ENCODE results near the gene PLEKHA8.

PLEKHA8 gene

DNA sequence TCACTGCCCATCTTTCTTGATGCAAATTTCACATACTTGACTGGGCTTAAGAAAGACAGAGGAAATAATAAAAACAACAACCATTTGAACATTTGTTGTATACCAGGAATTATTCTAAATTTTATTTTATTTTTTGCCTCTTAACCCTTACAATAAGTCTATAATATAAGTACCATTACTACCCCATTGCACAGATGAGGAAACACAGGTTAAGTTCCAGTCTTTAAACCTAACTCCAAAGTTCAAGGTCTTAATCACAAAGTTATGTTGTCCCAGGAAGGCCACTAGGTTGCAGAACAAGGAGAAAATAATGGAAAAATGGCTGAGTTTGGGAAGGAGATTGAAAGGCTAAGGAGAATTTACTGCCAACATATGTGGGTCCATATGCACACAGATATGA lies 5.2 kb upstream of the PLEKHA8 start:
- DNase-seq: no peak

DNA sequence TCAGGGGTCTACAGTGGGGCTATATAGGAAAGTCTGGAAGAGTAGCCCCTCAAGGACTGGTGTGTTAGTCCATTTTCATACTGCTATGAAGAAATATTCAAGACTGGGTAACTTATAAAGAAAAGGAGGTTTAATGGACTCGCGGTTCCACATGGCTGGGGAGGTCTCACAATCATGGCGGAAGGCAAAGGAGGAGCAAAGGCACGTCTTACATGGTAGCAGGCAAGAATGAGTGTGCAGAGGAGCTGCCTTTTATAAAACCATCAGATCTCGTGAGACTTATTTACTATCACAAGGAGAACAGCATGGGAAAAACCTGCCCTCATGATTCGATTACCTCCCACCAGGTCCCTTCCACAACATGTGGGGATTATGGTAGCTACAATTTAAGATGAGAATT lies 4.7 kb upstream of the PLEKHA8 start:
- no peak for DNase-seq

DNA sequence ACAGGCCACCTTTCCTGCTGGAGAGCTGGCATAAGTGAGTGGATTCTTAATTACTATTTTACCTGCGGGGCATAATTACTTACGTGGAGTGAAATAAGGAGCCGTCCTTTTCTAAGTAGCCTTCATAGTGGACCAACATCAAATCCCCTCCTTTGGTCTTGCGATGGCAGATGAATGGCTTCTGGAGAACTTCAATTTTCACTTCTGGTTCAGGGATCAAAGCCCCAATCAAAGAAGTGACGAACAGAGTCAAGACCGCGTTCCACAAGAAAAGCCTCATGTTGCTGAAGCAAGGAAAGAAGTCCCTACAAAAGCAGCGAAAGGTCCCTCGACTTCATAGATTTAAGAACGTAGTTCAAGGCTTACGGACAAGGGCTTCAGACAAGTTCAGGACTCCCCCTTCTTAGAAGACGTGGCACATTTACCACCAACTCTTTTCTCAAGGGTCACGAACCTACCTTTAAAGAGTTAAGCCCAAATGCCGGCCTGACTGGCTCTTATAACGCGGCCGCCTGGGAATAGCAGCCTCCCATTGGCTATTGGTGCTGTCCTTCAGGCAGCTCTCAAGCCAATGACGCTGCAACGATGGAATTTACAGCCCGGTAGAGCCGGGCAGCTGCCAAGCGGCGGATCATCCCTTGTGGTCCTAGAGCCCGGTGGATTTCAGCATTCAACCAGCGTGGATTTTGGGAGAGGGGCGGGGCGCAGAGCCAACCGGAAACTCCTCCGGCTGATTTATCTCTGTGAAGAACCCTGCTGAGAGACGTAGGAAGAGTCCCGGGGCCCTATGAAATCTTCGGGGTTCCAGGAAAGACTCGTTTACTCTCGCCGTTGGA lies 1.8 kb upstream of the PLEKHA8 start, which contains the start of gene FKBP14:
FKBP14 (minus strand) TSS at position 474 of the 836 bp plus-strand sequence; CDS start at position 280, 194 bp downstream.
- DNase-seq: peak; percentile 46 to 99 (median 95)

DNA sequence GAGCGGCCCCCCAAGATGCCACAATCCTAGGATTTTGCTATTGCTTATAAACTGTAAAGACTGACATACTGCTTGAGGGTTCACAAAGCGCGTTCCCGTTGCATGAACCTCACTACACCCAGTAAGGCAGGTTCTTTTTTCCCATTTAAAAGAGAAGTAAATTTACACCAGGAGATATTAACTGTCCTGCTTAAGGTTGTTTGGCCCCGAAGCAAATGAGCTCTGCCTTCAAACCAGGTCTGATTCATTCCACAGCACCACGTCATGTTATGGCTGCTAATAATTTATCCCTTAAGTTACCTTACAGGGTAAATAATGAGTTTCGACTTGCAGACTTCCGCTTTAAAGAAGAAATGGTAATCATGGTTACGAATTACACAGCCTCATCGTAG lies 1.2 kb upstream of the PLEKHA8 start:
- DNase-seq: peak in 1 of 58 donors; percentile 53

DNA sequence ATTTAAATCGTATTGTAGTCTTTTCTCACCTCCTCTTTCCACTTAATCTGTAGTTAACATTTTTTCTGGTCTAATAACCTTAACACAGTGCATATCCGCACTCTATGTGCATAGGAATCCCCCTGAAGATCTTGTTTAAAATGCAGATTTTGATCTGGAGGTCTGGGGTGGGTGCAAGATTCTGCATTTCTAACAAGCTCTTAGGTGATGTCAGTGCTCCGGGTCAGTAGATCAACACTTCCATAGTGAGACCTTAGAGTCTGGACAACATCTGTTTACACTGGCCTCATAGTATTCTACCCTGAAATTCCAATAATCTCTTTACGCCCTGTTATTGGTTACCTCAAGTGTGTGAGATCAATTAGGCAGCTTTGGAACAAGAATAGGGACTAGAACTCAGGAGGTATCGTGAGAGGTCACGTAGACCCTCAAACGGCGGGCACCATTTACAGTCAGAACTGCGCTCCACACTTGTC lies 434 bp upstream of the PLEKHA8 start:
- DNase-seq: no peak

GRCh38 chr7:30028749-30029635 lies 780 bp downstream of the PLEKHA8 start:
- DNase-seq: peak in 45 of 58 donors; percentile 3 to 76 (median 48)

- DNase-seq: no peak
Observed at GRCh38 chr7:30029696-30030095, 1.5 kb downstream of the PLEKHA8 start.

- peak in 1 of 58 donors; percentile 2 for DNase-seq
Observed at GRCh38 chr7:30032310-30033125, 4.3 kb downstream of the PLEKHA8 start.

- no peak for DNase-seq
Observed at GRCh38 chr7:30034501-30034900, 6.3 kb downstream of the PLEKHA8 start.

- DNase-seq: no peak
Observed at GRCh38 chr7:30036220-30036619, 8.0 kb downstream of the PLEKHA8 start.

GRCh38 chr7:30038196-30038980 lies 10.2 kb downstream of the PLEKHA8 start:
- no peak for DNase-seq

GRCh38 chr7:30040938-30041337 lies 12.7 kb downstream of the PLEKHA8 start:
- DNase-seq: no peak

DNA sequence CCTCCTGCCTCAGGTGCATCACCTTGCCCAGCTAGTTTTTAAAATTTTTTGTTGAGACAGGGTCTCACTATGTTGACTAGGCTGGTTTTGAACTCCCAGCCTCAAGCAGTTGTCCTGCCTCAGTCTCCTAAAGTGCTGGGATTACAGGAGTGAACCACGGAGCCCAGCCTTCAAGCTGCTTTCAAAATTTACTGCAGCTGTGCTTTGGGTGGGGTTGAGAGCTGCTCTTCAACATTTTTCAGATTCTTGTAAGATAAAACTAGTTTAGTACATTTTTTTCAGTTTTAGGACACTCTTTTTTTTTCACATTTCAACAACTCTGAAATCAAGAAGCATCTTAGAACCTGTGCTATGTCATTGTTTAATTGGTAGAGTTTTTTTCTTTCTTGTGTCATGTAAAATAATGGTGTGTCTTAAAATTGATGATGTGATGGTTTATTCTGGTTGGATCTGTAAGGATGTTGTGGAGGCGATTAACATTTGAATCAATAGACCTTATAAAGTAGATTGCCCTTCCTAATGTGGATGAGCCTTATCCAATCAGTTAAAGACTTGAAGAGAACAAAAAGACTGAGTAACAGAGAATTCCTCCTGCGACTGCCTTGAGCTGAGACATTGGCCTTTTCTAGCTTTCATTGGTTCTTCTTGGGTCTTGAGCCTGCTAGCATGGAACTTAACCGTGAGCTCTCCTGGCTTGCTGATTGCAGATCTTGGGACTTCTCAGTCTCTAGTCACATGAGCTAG lies 13.5 kb downstream of the PLEKHA8 start:
- no peak for DNase-seq

GRCh38 chr7:30046127-30046770 lies 18.0 kb downstream of the PLEKHA8 start:
- DNase-seq: no peak

GRCh38 chr7:30047124-30047523 lies 18.9 kb downstream of the PLEKHA8 start:
- DNase-seq: no peak

- no peak for DNase-seq
Observed at GRCh38 chr7:30048582-30048981, 20.4 kb downstream of the PLEKHA8 start.

DNA sequence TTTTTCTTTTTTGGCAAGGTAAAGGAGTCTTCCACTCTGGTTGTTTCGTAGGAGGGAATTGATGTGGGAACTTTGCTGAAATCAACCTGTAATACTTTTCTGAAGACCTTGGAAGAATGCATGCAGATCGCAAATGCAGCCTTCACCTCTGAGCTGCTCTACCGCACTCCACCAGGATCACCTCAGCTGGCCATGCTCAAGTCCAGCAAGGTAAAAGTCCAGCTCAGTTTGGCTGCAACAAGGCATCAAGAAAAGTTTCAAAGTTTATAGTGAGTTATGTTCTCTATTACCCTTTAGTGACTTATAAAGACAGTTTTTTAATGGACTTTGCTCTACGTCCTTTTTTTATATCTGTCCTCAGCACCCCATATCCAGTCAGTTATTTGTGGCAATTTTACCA lies 21.0 kb downstream of the PLEKHA8 start:
- DNase-seq: no peak

GRCh38 chr7:30053068-30053467 lies 24.9 kb downstream of the PLEKHA8 start:
- no peak for DNase-seq

DNA sequence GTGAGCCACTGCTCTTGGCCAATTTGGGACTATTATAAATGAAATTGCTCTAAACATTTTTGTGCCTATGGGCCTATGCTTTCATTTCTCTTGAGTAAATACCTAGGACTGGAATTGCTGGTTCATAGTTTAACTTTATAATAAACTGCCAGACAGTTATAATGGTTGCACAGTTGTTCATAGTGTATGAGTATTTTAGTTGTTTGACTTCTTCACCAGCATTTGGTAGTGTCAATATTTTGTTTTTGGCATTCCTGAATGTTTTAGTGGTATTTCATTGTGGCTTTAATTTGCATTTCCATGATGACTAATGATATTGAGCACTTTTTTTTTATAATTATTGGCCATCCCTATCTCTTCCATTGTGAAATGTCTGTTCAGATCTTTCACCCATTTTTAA lies 29.5 kb downstream of the PLEKHA8 start:
- DNase-seq: no peak

All from anterior cingulate cortex (tissue), 58 donors.